Activated CD4-positive, CD25-positive, alpha-beta regulatory T cell treated with anti-CD3 and anti-CD28 coated beads, Interleukin-2, amount 50 U/mL, for 16 hours (primary cell): ENCODE data around the gene CDK11A.
"Not testable (repeated sequence)": the region's sequence is repeated elsewhere in the genome, so short reads cannot be mapped to it uniquely, and the experiment has no call there.

Experiments
- DNase-seq: peaks from one replicate; pipeline ENCODE4 v3.0.0-alpha.2; 2020; ENCODE audit warnings: low read depth, low spot score

Gene CDK11A

GRCh38 chr1:1726088-1726487 is 1.9 kb upstream of the CDK11A start:
- not testable (repeated sequence) for DNase-seq

GRCh38 chr1:1721201-1721600 is 3.0 kb downstream of the CDK11A start:
- DNase-seq = no peak

GRCh38 chr1:1715109-1715883 is 8.9 kb downstream of the CDK11A start:
- DNase-seq = not testable (repeated sequence)

GRCh38 chr1:1707897-1708296 is 16.3 kb downstream of the CDK11A start:
- not testable (repeated sequence) for DNase-seq

- DNase-seq = not testable (repeated sequence)
Measured at GRCh38 chr1:1707241-1707640, 16.9 kb downstream of the CDK11A start.

GRCh38 chr1:1705623-1706022 is 18.5 kb downstream of the CDK11A start:
- DNase-seq = not testable (repeated sequence)

- not testable (repeated sequence) for DNase-seq
Measured at GRCh38 chr1:1704284-1704957, 19.7 kb downstream of the CDK11A start.

- no peak for DNase-seq
Measured at GRCh38 chr1:1703796-1704195, 20.4 kb downstream of the CDK11A start.

- not testable (repeated sequence) for DNase-seq
Measured at GRCh38 chr1:1702506-1702905, 21.7 kb downstream of the CDK11A start.

GRCh38 chr1:1700557-1700956 is 23.6 kb downstream of the CDK11A start:
- not testable (repeated sequence) for DNase-seq

GRCh38 chr1:1700067-1700466 is 24.1 kb downstream of the CDK11A start:
- not testable (repeated sequence) for DNase-seq

- not testable (repeated sequence) for DNase-seq
Measured at GRCh38 chr1:1699061-1699460, 25.1 kb downstream of the CDK11A start.

GRCh38 chr1:1697358-1698183 is 26.6 kb downstream of the CDK11A start:
- not testable (repeated sequence) for DNase-seq

GRCh38 chr1:1696431-1697357 is 27.5 kb downstream of the CDK11A start:
- DNase-seq = not testable (repeated sequence)

- DNase-seq = peak; percentile 90
Measured at GRCh38 chr1:1692714-1693647, 31.2 kb downstream of the CDK11A start, which contains the start of gene SLC35E2B. SLC35E2B (minus strand) TSS chr1:1692795; CDS start chr1:1676699, 16,096 bp downstream.

GRCh38 chr1:1692324-1692713 is 31.8 kb downstream of the CDK11A start:
- peak; percentile 63 for DNase-seq

- DNase-seq = not testable (repeated sequence)
Measured at GRCh38 chr1:1691443-1691842, 32.7 kb downstream of the CDK11A start.

- not testable (repeated sequence) for DNase-seq
Measured at GRCh38 chr1:1689526-1689925, 34.6 kb downstream of the CDK11A start.

GRCh38 chr1:1687846-1688245 is 36.3 kb downstream of the CDK11A start:
- no peak for DNase-seq
